G401.6 (cell line): Measurements from ENCODE around the gene NACC1.
"Not testable (repeated sequence)": the region's sequence is repeated elsewhere in the genome, so short reads cannot be mapped to it uniquely, and the experiment has no call there.

Experiments used
- FAIRE-seq: peaks from 2 replicates; lab custom pipeline; 2012; peaks lifted over from hg19 to GRCh38; lab: Jason Lieb, UNC

Gene NACC1

DNA sequence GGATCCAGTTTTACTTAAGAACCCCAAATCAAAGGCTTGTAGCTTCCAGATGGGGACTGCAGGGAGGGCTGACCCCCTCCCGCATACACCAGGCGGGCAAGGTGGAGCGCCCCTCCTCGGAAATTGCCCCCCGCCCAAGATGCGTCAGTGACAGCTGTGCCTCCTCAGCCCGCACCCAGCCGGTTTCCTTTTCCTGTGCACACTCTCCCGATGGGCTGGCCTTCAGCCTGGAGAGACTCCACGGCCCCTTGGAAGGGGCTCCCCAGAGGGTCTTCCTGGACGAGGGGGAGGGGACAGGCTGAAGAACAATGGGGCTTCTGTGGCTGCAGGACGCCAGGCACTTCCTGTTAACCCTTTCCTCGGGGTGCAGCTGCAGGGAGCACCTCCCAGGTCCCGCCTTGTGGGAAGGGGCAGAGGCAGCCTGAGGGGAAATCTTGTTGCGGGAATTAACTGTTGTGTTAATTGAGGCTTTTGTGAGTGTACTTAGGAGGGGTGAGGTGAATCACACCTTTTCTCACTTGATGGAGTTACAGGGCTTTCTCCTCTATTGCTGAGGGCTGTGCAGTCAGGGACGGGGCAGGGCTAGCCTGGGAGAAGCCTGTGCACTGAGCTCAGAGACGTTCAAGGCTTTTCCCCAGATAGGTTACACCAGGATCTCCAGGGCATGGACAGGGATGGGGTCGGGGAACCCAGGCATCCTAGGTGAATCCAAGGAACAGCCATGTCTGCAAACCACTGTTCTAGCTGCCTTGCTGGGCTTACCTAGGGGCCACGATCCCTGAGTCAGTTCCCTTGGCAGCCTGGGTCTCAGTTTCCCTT, 46.5 kb downstream of the NACC1 start:
- FAIRE-seq, result peak; percentile 36

GRCh38 chr19:13165162-13165997, 47.3 kb downstream of the NACC1 start:
- FAIRE-seq, result no peak

DNA sequence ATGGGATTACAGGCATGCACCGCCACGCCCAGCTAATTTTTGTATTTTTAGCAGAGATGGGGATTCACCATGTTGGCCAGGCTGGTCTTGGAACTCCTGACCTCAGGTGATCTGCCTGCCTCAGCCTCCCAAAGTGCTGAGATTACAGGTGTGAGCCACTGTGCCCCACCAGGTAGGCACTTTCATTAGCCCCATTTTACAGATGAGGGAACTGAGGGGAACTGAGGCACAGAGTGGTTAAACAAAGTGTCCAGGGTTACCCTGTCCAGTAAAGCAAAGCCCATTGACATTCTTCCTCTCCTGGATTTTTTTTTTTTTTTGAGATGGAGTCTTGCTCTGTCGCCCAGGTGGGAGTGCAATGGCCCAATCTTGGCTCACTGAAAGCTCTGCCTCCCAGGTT, 48.1 kb downstream of the NACC1 start:
- not testable (repeated sequence) for FAIRE-seq

DNA sequence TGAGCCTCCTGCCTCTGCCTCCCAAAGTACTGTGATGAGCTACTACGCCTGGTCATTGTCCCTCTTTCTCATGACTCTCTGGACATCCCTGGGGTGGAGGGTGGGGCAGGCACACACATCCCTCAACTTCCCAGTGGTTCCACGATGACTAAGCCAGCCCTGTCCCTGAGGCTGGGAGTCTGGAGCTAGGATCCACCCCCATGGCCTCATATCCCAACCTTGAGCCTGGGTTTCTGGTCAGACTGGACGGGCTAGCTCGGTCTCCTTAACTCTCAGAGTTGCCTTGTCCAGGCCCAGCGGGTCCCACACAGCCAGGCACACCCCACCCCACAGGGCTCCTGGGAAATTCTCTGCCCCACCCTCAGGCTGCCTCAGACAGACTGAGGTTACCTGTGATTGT, 51.7 kb downstream of the NACC1 start:
- FAIRE-seq, result no peak

DNA sequence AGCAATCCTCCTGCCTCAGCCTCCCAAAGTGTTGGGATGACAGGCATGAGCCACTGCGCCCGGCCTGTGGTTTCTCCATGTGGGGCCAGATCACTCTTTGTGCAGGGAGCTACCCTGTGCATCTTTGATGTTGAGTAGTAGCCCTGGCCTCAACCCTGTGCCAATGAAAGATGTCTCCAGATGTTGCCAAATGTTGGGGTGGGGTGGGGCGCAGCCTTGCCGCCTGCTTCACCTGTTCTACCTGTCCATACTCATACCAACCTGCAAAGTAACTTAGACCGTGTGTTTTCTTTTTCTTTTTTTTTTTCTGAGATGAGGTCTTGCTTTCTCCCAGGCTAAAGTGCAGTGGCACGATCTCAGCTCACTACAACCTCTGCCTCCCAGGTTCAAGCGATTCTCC, 53.1 kb downstream of the NACC1 start:
- FAIRE-seq, result no peak

- FAIRE-seq, result no peak
These were observed 54.5 kb downstream of the NACC1 start for GRCh38 chr19:13172346-13173138.

- no peak for FAIRE-seq
These were observed 55.2 kb downstream of the NACC1 start for GRCh38 chr19:13173139-13173737.

- FAIRE-seq, result no peak
These were observed 58.3 kb downstream of the NACC1 start for GRCh38 chr19:13176345-13176744.

- not testable (repeated sequence) for FAIRE-seq
These were observed 59.5 kb downstream of the NACC1 start for GRCh38 chr19:13177584-13177983.

- not testable (repeated sequence) for FAIRE-seq
These were observed 60.2 kb downstream of the NACC1 start for GRCh38 chr19:13178291-13178690.

GRCh38 chr19:13181747-13182388, 63.8 kb downstream of the NACC1 start:
- FAIRE-seq, result no peak

DNA sequence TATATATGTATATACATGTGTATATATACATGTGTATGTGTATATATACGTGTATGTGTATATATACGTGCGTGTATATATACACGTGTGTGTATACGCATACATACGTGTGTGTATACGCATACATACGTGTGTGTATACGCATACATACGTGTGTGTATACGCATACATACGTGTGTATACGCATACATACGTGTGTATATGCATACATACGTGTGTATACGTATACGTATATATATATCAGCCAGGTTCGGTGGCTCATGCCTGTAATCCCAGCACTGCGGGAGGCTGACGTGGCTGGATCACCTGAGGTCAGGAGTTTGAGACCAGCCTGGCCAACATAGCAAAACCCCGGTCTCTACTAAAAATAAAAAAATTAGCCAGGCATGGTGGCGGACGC, 66.9 kb downstream of the NACC1 start:
- not testable (repeated sequence) for FAIRE-seq

DNA sequence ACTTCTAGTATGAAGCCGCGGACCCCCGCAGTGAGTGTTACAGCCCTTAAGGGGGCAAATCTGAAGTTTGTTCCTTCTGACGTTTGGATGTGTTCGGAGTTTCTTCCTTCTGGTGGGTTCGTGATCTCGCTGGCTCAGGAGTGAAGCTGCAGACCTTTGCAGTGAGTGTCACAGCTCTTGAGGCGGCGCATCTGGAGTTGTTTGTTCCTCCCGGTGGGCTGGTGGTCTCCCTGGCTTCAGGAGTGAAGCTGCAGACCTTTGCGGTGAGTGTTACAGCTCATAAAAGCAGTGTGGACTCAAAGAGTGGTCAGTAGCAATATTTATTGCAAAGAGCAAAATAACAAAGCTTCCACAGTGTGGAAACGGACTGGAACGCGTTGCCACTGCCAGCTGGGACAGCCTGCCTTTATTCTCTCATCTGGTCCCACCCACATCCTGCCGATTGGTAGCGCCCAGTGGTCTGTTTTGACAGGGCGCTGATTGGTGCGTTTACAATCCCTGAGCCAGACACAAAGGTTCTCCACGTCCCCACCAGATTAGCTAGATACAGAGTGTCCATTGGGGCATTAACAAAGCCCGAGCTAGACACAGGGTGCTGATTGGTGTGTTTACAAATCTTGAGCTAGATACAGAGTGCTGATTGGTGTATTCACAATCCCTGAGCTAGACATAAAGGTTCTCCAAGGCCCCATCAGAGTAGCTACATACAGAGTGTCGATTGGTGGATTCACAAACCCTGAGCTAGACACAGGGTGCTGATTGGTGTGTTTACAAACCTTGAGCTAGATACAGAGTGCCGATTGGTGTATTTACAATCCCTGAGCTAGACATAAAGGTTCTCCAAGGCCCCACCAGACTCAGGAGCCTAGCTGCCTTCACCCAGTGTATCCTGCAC, 67.9 kb downstream of the NACC1 start:
- not testable (repeated sequence) for FAIRE-seq

DNA sequence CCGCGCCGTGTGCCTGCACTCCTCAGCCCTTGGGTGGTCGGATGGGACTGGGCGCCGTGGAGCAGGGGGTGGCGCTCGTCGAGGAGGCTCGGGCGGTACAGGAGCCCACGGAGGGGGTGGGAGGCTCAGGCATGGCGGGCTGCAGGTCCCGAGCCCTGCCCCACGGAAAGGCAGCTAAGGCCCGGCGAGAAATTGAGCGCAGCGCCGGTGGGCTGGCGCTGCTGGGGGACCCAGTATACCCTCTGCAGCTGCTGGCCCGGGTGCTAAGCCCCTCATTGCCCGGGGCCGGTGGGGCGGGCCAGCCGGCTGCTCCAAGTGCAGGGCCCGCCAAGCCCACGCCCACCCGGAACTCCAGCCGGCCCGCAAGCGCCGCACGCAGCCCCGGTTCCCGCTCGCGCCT, 68.6 kb downstream of the NACC1 start:
- not testable (repeated sequence) for FAIRE-seq

- no peak for FAIRE-seq
These were observed 69.4 kb downstream of the NACC1 start for GRCh38 chr19:13187419-13187818.

DNA sequence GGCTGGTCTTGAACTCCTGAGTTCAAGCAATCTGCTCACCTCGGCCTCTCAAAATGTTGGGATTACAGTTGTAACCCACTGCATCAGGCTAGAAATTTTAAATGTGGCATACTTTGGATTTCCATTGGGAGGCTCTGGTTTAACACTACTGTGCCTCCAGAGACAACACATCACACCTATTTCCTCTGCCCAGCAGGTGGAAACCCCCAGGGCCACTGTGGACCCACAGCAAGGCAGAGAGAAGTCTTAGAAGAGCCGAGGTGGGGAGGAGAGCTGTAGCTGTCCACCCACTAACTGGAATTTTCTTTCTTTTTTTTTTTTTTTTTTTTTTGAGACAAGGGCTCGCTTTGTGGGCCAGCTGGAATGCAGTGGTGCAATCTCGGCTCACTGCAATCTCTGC, 71.5 kb downstream of the NACC1 start:
- FAIRE-seq, result no peak
